22Rv1 (cell line): ENCODE measurements around the gene STEAP1B.

Experiments
- ZFX ChIP-seq: fragments of 450-650 bp; IDR thresholded peaks from 2 replicates; pipeline ENCODE4 v1.6.1; 2017; ENCODE audit warnings: antibody characterized with exemption, borderline replicate concordance
- TF ChIP-seq, protein P1 (sequence below): fragments of 450-650 bp; IDR thresholded peaks from 2 replicates; pipeline ENCODE4 v1.5.1; 2017; ENCODE audit warnings: mild to moderate bottlenecking

GRCh38 chr7:22544245-22544644 lies 44.3 kb upstream of the STEAP1B start:
- TF ChIP-seq, protein P1, sequence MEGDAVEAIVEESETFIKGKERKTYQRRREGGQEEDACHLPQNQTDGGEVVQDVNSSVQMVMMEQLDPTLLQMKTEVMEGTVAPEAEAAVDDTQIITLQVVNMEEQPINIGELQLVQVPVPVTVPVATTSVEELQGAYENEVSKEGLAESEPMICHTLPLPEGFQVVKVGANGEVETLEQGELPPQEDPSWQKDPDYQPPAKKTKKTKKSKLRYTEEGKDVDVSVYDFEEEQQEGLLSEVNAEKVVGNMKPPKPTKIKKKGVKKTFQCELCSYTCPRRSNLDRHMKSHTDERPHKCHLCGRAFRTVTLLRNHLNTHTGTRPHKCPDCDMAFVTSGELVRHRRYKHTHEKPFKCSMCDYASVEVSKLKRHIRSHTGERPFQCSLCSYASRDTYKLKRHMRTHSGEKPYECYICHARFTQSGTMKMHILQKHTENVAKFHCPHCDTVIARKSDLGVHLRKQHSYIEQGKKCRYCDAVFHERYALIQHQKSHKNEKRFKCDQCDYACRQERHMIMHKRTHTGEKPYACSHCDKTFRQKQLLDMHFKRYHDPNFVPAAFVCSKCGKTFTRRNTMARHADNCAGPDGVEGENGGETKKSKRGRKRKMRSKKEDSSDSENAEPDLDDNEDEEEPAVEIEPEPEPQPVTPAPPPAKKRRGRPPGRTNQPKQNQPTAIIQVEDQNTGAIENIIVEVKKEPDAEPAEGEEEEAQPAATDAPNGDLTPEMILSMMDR, result no peak
- no peak for TF ChIP-seq ZFX
